SU-DHL-6 (cell line): ENCODE measurements around the gene SH3BP2.

Experiments
- H2AFZ ChIP-seq: fragments of 200-600 bp; sonication (generic); 2 replicates; pipeline ENCODE4 v1.6.1; 2014; ENCODE audit warnings: low read depth, mild to moderate bottlenecking, moderate library complexity, mixed read lengths, antibody characterized with exemption, low read length; ENCODE audit not compliant: severe bottlenecking
- H3F3A ChIP-seq: fragments of 200-600 bp; shearing (Covaris generic); 2 replicates; pipeline ENCODE4 v1.6.0; 2016; ENCODE audit warnings: antibody characterized with exemption, mild to moderate bottlenecking; ENCODE audit not compliant: insufficient read depth
- H3K27ac ChIP-seq: fragments of 200-600 bp; sonication (generic); 2 replicates; pipeline ENCODE4 v1.5.1; 2016; ENCODE audit warnings: low read depth, mild to moderate bottlenecking, low read length, moderate library complexity, mixed read lengths
- H3K27me3 ChIP-seq: fragments of 200-600 bp; sonication (generic), shearing (Covaris generic); 2 replicates; pipeline ENCODE4 v1.6.0; 2014; ENCODE audit warnings: mild to moderate bottlenecking, low read length
- H3K36me3 ChIP-seq: fragments of 200-600 bp; sonication (generic); 2 replicates; pipeline ENCODE4 v1.6.1; 2014; ENCODE audit warnings: mild to moderate bottlenecking, low read length, mixed read lengths
- H3K4me2 ChIP-seq: fragments of 300-600, 200-600 bp; shearing (Covaris generic), sonication (generic); 2 replicates; pipeline ENCODE4 v1.6.0; 2014; ENCODE audit warnings: low read length, low read depth, mild to moderate bottlenecking; ENCODE audit not compliant: poor library complexity, severe bottlenecking
- H3K4me3 ChIP-seq: fragments of 200-600 bp; sonication (generic); 2 replicates; pipeline ENCODE4 v1.5.1; 2014; ENCODE audit warnings: antibody characterized with exemption, low read length, mild to moderate bottlenecking, mixed read lengths; ENCODE audit not compliant: insufficient read depth, poor library complexity, severe bottlenecking
- H3K79me2 ChIP-seq: fragments of 200-600 bp; sonication (generic); 2 replicates; pipeline ENCODE4 v1.6.1; 2014; ENCODE audit warnings: mild to moderate bottlenecking, low read length, moderate library complexity; ENCODE audit not compliant: insufficient read depth
- H3K9ac ChIP-seq: fragments of 200-600 bp; sonication (generic); 2 replicates; pipeline ENCODE4 v1.7.0; 2014; ENCODE audit warnings: mild to moderate bottlenecking, low read length
- H3K9me2 ChIP-seq: fragments of 200-600 bp; sonication (generic); replicated peaks from 2 replicates; pipeline ENCODE4 v1.6.1; 2014; ENCODE audit warnings: low read length; ENCODE audit not compliant: insufficient read depth
- H3K9me3 ChIP-seq: fragments of 200-600 bp; sonication (generic); 2 replicates; pipeline ENCODE4 v1.6.1; 2014; ENCODE audit warnings: low read length, mixed read lengths; ENCODE audit not compliant: insufficient read depth
- H4K20me1 ChIP-seq: fragments of 200-600 bp; sonication (generic); 2 replicates; pipeline ENCODE4 v1.6.1; 2014; ENCODE audit warnings: low read depth, mild to moderate bottlenecking, antibody characterized with exemption, low read length, moderate library complexity, mixed read lengths
- EZH2phosphoT487 ChIP-seq: fragments of 200-600 bp; sonication (generic), shearing (Covaris generic); conservative IDR thresholded peaks from 2 replicates; pipeline ENCODE4 v1.6.1; 2018; ENCODE audit warnings: mild to moderate bottlenecking, antibody characterized with exemption, low read length, moderate library complexity, mixed read lengths
- TF ChIP-seq, protein P1 (sequence below): fragments of 200-600 bp; sonication (generic); IDR thresholded peaks from one replicate; pipeline ENCODE4 v1.5.1; 2017; ENCODE audit warnings: antibody characterized with exemption, mild to moderate bottlenecking, low read length, moderate library complexity; ENCODE audit not compliant: insufficient read depth, poor library complexity, severe bottlenecking

SH3BP2 gene

GRCh38 chr4:2874861-2875260 is 82.0 kb downstream of the SH3BP2 start:
- no peaks in the 10 kb centered on the region for H3F3A ChIP-seq
- no peak overlapping the region for H3K9ac ChIP-seq
- no peaks in the 10 kb centered on the region for H3K79me2 ChIP-seq
- H3K9me2 ChIP-seq = no peaks in the 10 kb centered on the region
- no peak for TF ChIP-seq EZH2phosphoT487
- TF ChIP-seq, protein P1, sequence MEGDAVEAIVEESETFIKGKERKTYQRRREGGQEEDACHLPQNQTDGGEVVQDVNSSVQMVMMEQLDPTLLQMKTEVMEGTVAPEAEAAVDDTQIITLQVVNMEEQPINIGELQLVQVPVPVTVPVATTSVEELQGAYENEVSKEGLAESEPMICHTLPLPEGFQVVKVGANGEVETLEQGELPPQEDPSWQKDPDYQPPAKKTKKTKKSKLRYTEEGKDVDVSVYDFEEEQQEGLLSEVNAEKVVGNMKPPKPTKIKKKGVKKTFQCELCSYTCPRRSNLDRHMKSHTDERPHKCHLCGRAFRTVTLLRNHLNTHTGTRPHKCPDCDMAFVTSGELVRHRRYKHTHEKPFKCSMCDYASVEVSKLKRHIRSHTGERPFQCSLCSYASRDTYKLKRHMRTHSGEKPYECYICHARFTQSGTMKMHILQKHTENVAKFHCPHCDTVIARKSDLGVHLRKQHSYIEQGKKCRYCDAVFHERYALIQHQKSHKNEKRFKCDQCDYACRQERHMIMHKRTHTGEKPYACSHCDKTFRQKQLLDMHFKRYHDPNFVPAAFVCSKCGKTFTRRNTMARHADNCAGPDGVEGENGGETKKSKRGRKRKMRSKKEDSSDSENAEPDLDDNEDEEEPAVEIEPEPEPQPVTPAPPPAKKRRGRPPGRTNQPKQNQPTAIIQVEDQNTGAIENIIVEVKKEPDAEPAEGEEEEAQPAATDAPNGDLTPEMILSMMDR = no peak
- H3K36me3 ChIP-seq = no peaks in the 10 kb centered on the region
- H2AFZ ChIP-seq = no peak overlapping the region
- H3K27me3 ChIP-seq = no peaks in the 10 kb centered on the region
- H3K9me3 ChIP-seq = no peaks in the 10 kb centered on the region
- H3K27ac ChIP-seq = no peak overlapping the region
- H3K4me2 ChIP-seq = no peak overlapping the region
- H4K20me1 ChIP-seq = no peaks in the 10 kb centered on the region
- H3K4me3 ChIP-seq = no peak overlapping the region

DNA sequence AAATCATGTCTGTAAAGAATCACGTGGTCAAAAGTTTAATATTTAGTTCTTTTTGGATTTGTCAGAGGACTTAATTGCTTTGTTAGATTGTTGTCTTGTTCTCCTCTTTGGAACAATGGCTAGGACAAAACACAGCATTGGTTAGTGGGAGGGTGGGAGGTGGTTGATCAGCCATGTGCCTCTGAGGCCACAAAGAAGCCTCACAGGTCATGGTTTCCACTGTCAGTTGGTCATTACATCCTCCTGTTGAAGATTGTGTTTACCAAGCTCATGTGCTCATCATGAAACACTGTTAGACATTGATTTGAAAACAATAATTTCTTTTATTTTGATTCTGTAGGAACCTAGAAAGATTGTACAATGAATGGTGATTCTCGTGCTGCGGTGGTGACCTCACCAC is 82.7 kb downstream of the SH3BP2 start:
- Histone ChIP-seq H3F3A (no peaks in the 10 kb centered on the region), H4K20me1 (no peaks in the 10 kb centered on the region), H3K79me2 (no peaks in the 10 kb centered on the region)

GRCh38 chr4:2878346-2878745 is 85.5 kb downstream of the SH3BP2 start:
- no peaks in the 10 kb centered on the region for H4K20me1 ChIP-seq
- no peaks in the 10 kb centered on the region for H3K9me2 ChIP-seq
- no peaks in the 10 kb centered on the region for H3K79me2 ChIP-seq
- H3K27ac ChIP-seq = no peak overlapping the region
- H3K4me3 ChIP-seq = no peak overlapping the region
- no peak overlapping the region for H2AFZ ChIP-seq
- no peak overlapping the region for H3K9ac ChIP-seq
- H3K9me3 ChIP-seq = no peaks in the 10 kb centered on the region
- no peaks in the 10 kb centered on the region for H3K27me3 ChIP-seq
- H3K36me3 ChIP-seq = no peaks in the 10 kb centered on the region
- no peaks in the 10 kb centered on the region for H3F3A ChIP-seq
- no peak overlapping the region for H3K4me2 ChIP-seq
- TF ChIP-seq, protein P1 = no peak
- TF ChIP-seq EZH2phosphoT487 = no peak

More for the DNA sequence above, 82.7 kb downstream of the SH3BP2 start:
- Histone ChIP-seq H3K9me3 (no peaks in the 10 kb centered on the region), H3K27ac (no peak overlapping the region), H3K4me2 (no peak overlapping the region), H2AFZ (no peak overlapping the region), H3K36me3 (no peaks in the 10 kb centered on the region), H3K9me2 (no peaks in the 10 kb centered on the region), H3K27me3 (no peaks in the 10 kb centered on the region), H3K9ac (no peak overlapping the region), H3K4me3 (no peak overlapping the region)
- TF ChIP-seq EZH2phosphoT487 = no peak
- TF ChIP-seq, protein P1 = no peak
